Psoas muscle (tissue), 8 donors: ENCODE measurements around the gene WASF3. TPM values are rescaled to one million over a fixed set of nuclear protein-coding genes. Genes with fewer than 3 reads are reported as not detected.
A peak's percentile ranks its signal among the peaks of the same experiment; 100 is the strongest.

Source experiments
- ATAC-seq, 4 donors: fragments of 200-7000 bp; cut with Tn5 transposase; one replicate each; pipeline ENCODE4 v1.9.1; 2020; ENCODE audit warnings: moderate library complexity in 3 of 4, mild to moderate bottlenecking in 2 of 4
- DNase-seq, 2 donors: peaks; one replicate each; pipeline ENCODE4 v3.0.0-alpha.2; 2020
- H3K27ac ChIP-seq: fragments of 200-600 bp; one replicate; pipeline ENCODE4 v1.8.0; 2022
- H3K27me3 ChIP-seq, 3 donors: fragments of 200-600 bp in 1 of 3; one replicate each; pipeline versions ENCODE4 v1.6.1 to v1.8.0; 2013 to 2022; ENCODE audit warnings: low read length in 2 of 3, mild to moderate bottlenecking in 2 of 3, moderate library complexity in 1 of 3; ENCODE audit not compliant: insufficient read depth in 3 of 3
- H3K36me3 ChIP-seq, 2 donors: fragments of 200-600 bp in 1 of 2; one replicate each; pipeline versions ENCODE4 v1.6.1 to v1.8.0; 2013 to 2022; ENCODE audit warnings: low read depth in 1 of 2, mild to moderate bottlenecking in 1 of 2, moderate library complexity in 1 of 2; ENCODE audit not compliant: insufficient read depth in 1 of 2
- H3K4me1 ChIP-seq: fragments of 200-600 bp; one replicate; pipeline ENCODE4 v1.8.0; 2022
- H3K4me3 ChIP-seq: fragments of 200-600 bp; one replicate; pipeline ENCODE4 v1.8.0; 2022; ENCODE audit warnings: mild to moderate bottlenecking
- H3K9me3 ChIP-seq: fragments of 200-600 bp; one replicate; pipeline ENCODE4 v1.8.0; 2022
- CTCF ChIP-seq: fragments of 200-600 bp; IDR thresholded peaks from one replicate; pipeline ENCODE4 v1.8.0; 2022; ENCODE audit warnings: antibody characterized with exemption
- WGBS, 3 donors: extraction: QIAGEN DNeasy Blood & Tissue Kit; methylation state at CpG; one replicate each; pipeline versions ENCODE4 v1.1.6 to v1.1.7; 2013; 5-methylcytosine and 5-hydroxymethylcytosine counted together
- intact Hi-C, 2 donors: fragments of 100-400 bp; cut with DNase I; formaldehyde crosslinking; loops; one replicate each; pipeline versions ENCODE4 v1.11.0 to v1.14.2; 2022
- polyA plus RNA-seq, 3 donors: library from polyadenylated mRNA; stranded (reverse); fragments of 200-250 nt; gene quantifications; one replicate each; pipeline ENCODE4 v1.2.3, GENCODE V29; 2013
- total RNA-seq, 4 donors: library from RNA; stranded (reverse); fragmentation: NEBNext Ultra II Directional in 2 of 4; extraction: Animal tissue kit (Norgen Biotek cat#: 25700) in 2 of 4; gene quantifications; one replicate each; pipeline versions ENCODE4 v1.2.1 to v1.2.4, GENCODE V29; 2021 to 2023
- donor health status: healthy with polysubstance abuse.
- donor health status: DM: no; HTN: no; CAD: no; lungs with moderate emphysema.
- donor health status: Bipolar disorder and iron deficiency.
- donor health status: healthy.
- donor health status: DM: yes; HTN: yes; CAD: no.
- donor health status: DM: no; HTN: no; CAD: no.
- donor health status: DM: no; HTN: no; CAD: no.
- donor health status: DM: yes; HTN: yes; CAD: no.

Gene WASF3
- total and polyA plus RNA-seq, 7 donors: 2.5 to 9.7 (median 6.8) TPM

- ATAC-seq: no peak
- intact Hi-C loops: no loop called here
- no peaks in the 10 kb centered on the region for H3K4me1 ChIP-seq
- 91 to 94% (median 93%) methylated on average over 4 of the region's 4 CpGs for WGBS, 3 donors
- no peak for DNase-seq
- no peaks in the 10 kb centered on the region for H3K27me3 ChIP-seq
- no peak overlapping the region for H3K27ac ChIP-seq
- peaks cover 0 to 26% of the 10 kb centered on the region in 2 donors for H3K36me3 ChIP-seq
- TF ChIP-seq CTCF: no peak
- H3K4me3 ChIP-seq: no peak overlapping the region
- H3K9me3 ChIP-seq: peaks cover 20% of the 10 kb centered on the region
Observed at GRCh38 chr13:26688980-26689379, 131.5 kb downstream of the WASF3 start.

DNA sequence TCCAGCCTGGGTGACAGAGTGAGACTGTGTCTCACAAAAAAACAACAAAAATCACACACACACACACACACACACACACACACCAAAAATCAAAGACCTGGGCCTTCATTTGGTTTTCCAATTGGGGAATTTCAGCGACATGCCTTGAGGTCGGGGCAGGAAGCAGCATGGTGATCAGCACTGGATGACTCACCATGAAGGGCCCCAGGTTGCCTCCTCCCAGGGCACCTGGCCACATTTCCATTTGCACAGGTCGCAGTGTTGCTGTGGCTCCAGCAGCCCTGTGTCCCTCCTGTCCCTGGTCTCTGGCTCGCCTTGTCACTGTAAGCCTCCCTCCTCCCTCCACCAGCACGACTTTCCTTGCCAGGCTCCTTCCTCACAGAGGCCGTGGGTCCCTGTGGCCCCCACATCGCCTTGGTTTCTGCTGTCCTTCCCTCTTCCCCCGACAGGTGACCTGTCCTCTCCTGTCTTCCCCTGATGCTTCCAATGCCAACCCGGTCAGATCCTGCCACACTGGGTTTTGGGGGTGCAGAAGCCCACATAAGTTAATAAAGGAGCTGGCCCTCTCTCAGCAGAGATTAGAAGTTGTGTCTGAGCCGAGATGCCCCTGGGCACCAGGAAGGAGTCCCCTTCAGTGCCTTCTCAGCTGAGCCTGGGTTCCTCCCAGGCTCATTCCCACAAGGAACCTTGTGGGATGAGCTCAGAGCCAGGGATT lies 136.4 kb downstream of the WASF3 start:
- no peak for ATAC-seq
- intact Hi-C loops: no loop called here
- Histone ChIP-seq H3K36me3 (peaks cover 0 to 8% of the 10 kb centered on the region in 2 donors), H3K27me3 (no peaks in the 10 kb centered on the region), H3K4me3 (no peak overlapping the region), H3K9me3 (peaks cover 20% of the 10 kb centered on the region), H3K27ac (no peak overlapping the region), H3K4me1 (no peaks in the 10 kb centered on the region)
- no peak for DNase-seq
- TF ChIP-seq CTCF: no peak
- WGBS, 3 donors: 82 to 92% (median 88%) methylated on average over 10 of the region's 10 CpGs

GRCh38 chr13:26694609-26695359 lies 137.3 kb downstream of the WASF3 start:
- Histone ChIP-seq H3K4me1 (no peaks in the 10 kb centered on the region), H3K4me3 (no peak overlapping the region), H3K36me3 (no peaks in the 10 kb centered on the region), H3K27me3 (no peaks in the 10 kb centered on the region), H3K27ac (no peak overlapping the region), H3K9me3 (peaks cover 15% of the 10 kb centered on the region)
- no peak for ATAC-seq
- TF ChIP-seq CTCF: no peak
- intact Hi-C loops: loop anchor here (5.0 kb wide), 3 partner anchors 202 to 512 kb away; no protein-coding TSS in a partner anchor
- no peak for DNase-seq
- 67 to 70% (median 68%) methylated on average over 19 of the region's 19 CpGs for WGBS, 3 donors

- H3K27me3 ChIP-seq: no peaks in the 10 kb centered on the region
- DNase-seq: peak in 1 of 2 donors; percentile 59
- WGBS, 3 donors: 46 to 61% (median 51%) methylated on average over 9 of the region's 9 CpGs
- H3K4me1 ChIP-seq: no peaks in the 10 kb centered on the region
- peaks cover 9% of the 10 kb centered on the region for H3K9me3 ChIP-seq
- no peak for TF ChIP-seq CTCF
- intact Hi-C loops: loop anchor here (5.0 kb wide), 3 partner anchors 203 to 513 kb away; no protein-coding TSS in a partner anchor
- no peaks in the 10 kb centered on the region for H3K36me3 ChIP-seq
- peak in 3 of 4 donors; percentile 8 to 26 (median 17) for ATAC-seq
- H3K27ac ChIP-seq: no peak overlapping the region
- no peak overlapping the region for H3K4me3 ChIP-seq
Observed at GRCh38 chr13:26695360-26695705, 137.8 kb downstream of the WASF3 start.
